ENCODE data around the gene CEP192.

- no peak for TF ChIP-seq CTCF (IDR thresholded peaks at IDR 0.05)
- no peak for TF ChIP-seq POLR2A (IDR thresholded peaks at IDR 0.05)
Observed at GRCh38 chr18:13136056-13136903, 145.1 kb downstream of the CEP192 start.

All from uterus (tissue), 2 donors.